AG08396 (cell line): ENCODE measurements around the gene P2RY14.

ENCODE experiments used
- DNase-seq: peaks from one replicate; pipeline ENCODE4 v3.0.0; 2012; ENCODE audit warnings: low spot score, mixed read lengths

P2RY14 gene

DNA sequence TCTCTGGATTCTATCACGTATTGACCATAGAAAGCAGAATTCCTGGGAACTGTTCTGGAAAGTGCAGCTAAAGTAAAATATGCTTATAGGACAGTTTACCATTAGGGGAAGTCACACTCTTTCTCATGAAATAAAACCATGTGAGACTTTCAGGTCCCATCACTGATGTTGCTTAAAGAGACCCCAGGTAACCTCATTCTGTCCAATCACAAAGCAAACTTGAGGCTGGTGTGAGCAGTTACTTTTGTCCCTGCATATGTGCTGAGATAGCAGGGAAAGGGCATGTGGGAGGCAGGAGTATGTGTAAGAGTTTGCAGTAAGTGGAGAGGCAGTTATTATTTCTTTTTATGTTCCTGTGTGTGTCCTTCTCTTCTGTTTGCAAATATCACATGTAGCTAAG lies 22.2 kb upstream of the P2RY14 start:
- DNase-seq = no peak

GRCh38 chr3:151299006-151299405 lies 20.7 kb upstream of the P2RY14 start:
- no peak for DNase-seq

DNA sequence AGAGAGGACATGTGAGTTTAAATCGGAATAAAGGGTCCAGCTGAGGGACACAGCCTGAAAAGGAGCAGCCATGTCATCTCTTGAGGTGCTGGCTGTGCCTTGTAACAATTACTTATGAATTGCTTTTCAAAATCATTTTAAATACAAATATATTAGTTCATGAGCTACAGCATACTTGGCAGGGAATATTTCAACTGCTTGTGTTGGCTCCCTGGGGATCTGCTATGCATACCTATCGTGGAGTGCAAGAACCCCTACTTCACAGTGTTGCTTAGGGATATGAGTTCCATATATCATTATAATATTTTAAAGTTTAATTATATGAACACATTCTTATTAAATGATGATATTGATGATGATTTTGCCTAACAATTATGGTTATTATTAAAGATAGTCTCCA lies 19.1 kb upstream of the P2RY14 start:
- no peak for DNase-seq

DNA sequence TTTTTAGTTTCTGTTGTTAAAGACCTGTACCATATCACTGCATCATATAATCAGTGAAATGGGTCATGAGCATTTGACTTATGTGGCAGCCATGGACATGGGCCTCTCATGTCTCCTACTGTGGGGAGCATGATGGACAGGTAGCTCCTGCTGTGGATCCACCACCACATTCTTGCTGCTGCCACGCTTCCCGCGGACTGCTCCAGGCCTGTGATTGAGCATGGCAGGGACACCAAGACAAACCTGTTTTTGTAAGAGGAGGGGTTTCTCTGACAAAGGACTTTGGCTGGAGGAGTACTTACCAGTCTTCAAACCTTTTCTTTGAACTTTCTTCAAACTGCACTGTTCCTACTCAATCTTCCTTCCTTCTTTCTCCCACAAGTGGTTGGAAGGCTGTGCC lies 17.9 kb upstream of the P2RY14 start:
- no peak for DNase-seq

GRCh38 chr3:151293127-151293526 lies 14.8 kb upstream of the P2RY14 start:
- no peak for DNase-seq

DNA sequence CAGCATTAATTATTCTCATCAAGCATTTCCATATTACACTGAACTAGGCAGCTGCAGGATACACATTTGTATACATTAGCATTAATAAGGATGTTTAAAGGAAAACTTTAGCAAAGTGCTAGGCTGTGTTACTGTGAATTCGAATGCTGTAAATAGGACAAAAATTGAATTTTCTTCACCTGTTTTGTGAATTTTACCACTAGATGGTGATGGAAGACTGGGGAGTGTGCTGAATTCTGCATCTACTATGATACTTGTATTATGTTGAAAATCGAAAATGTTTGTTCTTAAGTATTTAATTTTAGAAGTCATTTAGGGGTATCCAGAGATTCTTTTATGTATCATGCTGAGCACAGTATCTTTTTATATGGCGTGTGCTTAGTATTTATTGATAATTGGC lies 12.3 kb upstream of the P2RY14 start:
- peak; percentile 9 for DNase-seq

GRCh38 chr3:151289445-151289844 lies 11.1 kb upstream of the P2RY14 start:
- no peak for DNase-seq

GRCh38 chr3:151285940-151286339 lies 7.6 kb upstream of the P2RY14 start:
- no peak for DNase-seq

DNA sequence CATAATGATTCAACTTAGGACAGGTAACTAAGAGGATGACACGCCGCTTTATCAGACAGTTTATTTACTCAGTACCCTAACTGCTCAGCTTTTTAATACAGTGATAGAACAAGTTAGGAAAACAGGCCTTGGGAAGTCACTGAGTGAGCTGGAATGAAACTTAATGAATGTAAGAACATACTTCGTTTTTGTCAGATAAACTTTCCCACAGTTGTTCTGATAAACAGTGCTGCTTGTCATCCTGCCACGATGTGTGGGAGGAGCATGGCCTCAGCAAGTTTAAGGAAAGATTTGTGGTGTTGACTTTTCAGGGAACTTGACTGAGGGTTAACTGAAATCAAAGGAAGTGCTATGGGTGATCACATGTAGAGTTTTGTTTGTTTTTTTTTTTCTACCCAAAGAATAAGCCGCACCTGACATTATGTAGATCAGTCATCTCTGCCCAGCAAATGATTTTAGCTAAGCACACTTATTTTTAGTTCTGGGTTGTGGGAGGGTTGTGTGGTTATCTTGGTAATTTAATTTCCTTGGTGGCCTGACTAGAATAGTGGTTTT lies 5.6 kb upstream of the P2RY14 start:
- peak; percentile 7 for DNase-seq

DNA sequence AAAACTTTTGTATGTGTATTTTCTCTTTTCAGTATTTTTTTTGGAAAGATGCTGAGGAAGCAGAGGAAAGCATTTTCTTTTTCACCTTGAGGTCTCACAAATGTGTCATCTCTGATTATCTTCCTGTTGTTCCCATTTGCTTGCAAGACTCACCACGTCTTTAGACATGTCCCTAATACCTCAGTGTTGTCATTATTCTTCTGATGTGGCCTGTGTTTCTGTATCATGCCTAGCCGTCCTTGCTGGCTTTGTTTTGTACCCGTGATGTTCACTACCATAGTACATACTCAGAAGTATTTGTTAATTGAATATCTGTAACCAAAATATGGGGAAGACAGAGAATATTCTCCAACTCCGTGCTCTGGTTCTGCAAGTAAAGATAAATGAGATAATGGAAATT lies 5.0 kb upstream of the P2RY14 start:
- no peak for DNase-seq

GRCh38 chr3:151282921-151283320 lies 4.6 kb upstream of the P2RY14 start:
- peak; percentile 35 for DNase-seq

GRCh38 chr3:151281671-151282324 lies 3.5 kb upstream of the P2RY14 start:
- DNase-seq = no peak

DNA sequence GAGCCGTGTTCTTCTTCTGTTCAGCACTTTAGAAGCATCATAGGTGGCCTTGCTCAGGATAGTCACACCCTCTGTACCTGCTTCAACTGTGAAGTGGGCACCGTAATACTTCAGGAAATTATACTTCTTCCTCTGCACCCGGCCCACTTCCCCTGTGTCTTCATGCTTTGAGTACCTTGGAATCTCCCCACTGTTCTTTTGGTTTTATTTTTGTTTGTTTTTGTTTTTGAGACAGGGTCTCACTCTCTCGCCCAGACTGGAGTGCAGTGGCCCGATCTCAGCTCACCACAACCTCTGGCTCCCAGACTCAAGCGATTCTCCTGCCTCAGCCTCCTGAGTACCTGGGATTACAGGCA lies 1.7 kb downstream of the P2RY14 start:
- no peak for DNase-seq

GRCh38 chr3:151276038-151276686 lies 2.2 kb downstream of the P2RY14 start:
- DNase-seq = no peak

- DNase-seq = no peak
These were observed 3.3 kb downstream of the P2RY14 start for GRCh38 chr3:151275091-151275490.

DNA sequence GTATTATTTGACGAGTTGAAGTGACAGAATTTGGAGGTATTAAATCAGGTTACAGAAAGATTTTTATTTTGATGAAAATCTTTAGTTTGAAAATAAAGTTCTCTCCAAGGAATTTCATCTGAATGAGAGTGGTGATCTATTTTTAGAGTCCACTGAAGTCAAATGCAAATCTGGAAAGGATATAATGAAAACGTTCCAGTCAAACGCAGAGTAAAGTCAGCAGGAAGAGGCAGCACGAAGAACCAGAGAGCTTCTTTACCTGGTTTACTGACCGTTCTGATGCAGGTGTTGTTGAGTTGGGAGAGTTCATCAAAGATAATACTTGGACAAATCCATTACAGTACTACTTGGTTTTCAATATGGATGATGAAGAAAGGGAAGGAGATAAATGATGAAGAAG lies 8.7 kb downstream of the P2RY14 start:
- DNase-seq = no peak

DNA sequence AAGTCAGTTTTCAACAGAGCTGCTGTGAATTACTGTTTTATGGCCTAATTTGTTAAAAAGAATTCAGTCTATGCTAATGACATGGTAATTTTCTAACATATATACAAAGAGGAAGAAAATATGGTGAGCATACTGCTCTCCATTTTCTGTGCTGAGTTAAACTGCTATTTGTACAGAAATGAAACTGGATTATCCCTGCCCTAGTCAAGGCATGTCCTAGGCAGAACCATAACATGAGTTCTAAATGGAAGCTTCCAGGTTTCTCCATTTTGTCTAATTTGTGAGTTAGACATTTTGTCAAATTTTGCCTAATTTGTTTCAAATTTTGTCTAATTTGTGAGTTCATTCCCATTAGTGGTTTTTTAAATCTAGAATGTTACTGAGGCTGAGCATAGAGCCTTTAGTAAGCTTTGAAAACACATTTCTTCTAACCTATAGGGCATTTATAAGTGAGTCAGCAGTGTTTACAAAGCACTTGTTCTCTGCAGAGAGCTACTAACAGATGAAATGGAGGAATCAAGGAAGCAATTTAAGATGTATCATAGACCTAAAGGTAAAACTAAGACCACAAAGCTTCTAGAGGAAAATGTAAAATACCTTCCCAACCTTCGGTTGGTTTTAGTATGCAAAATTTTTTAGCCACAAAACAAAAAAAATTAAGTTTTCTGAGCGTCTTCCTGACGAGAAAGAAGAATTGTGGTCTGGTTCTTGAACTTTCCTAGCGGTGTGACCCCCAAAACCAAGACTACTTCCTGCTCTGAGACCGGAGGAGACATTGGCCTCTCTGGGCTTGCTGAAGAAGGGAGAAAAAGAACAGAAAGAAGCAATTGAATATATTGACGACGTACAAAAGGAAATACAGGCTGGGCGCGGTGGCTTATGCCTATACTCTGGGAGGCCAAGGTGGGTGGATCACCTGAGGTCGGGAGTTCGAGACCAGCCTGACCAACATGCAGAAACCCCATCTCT lies 9.8 kb downstream of the P2RY14 start:
- DNase-seq = no peak

GRCh38 chr3:151267066-151267465 lies 11.3 kb downstream of the P2RY14 start:
- no peak for DNase-seq

DNA sequence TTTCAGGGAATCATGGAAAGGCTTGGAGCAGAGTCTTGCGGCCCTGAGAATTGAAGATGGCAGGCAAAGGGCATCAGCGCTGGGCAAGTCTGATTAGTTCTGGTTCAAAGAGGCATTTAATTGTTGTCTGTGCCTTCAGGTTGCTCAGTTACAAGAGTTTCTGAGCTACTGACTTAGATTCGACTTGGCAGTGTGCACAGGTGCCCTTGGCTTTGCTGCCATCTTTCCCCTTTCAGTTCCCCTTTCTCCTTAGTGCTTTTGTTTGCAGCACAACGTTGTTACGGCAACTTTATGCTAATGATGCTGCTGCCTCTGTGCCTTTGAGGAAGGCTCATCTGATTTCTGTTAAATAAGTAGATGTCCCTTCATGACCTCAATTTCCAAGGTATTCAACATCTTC lies 12.5 kb downstream of the P2RY14 start:
- DNase-seq = no peak

- DNase-seq = no peak
These were observed 13.2 kb downstream of the P2RY14 start for GRCh38 chr3:151265166-151265565.

GRCh38 chr3:151264605-151265004 lies 13.7 kb downstream of the P2RY14 start:
- no peak for DNase-seq

- no peak for DNase-seq
These were observed 15.3 kb downstream of the P2RY14 start for GRCh38 chr3:151262871-151263525.
